Measurements from ENCODE around the gene ZKSCAN3.
"Not testable (repeated sequence)": the region's sequence is repeated elsewhere in the genome, so short reads cannot be mapped to it uniquely, and the experiment has no call there.

DNA sequence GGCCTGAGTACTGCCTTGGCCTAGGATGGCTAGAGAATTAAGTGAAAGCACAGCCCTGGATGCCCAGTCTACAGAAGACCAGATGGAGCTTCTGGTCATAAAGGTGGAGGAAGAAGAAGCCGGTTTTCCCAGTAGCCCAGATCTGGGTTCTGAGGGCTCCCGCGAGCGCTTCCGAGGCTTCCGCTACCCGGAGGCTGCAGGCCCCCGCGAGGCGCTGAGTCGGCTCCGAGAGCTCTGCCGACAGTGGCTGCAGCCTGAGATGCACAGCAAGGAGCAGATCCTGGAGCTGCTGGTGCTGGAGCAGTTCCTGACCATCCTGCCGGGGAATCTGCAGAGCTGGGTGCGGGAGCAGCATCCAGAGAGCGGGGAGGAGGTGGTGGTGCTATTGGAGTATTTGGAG lies 9.8 kb downstream of the ZKSCAN3 start:
- TF ChIP-seq, protein P1, sequence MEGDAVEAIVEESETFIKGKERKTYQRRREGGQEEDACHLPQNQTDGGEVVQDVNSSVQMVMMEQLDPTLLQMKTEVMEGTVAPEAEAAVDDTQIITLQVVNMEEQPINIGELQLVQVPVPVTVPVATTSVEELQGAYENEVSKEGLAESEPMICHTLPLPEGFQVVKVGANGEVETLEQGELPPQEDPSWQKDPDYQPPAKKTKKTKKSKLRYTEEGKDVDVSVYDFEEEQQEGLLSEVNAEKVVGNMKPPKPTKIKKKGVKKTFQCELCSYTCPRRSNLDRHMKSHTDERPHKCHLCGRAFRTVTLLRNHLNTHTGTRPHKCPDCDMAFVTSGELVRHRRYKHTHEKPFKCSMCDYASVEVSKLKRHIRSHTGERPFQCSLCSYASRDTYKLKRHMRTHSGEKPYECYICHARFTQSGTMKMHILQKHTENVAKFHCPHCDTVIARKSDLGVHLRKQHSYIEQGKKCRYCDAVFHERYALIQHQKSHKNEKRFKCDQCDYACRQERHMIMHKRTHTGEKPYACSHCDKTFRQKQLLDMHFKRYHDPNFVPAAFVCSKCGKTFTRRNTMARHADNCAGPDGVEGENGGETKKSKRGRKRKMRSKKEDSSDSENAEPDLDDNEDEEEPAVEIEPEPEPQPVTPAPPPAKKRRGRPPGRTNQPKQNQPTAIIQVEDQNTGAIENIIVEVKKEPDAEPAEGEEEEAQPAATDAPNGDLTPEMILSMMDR (IDR thresholded peaks at IDR 0.05; ENCODE audit: insufficient read depth, low read length): not testable (repeated sequence)
- TF ChIP-seq POLR2AphosphoS5, GABPA (IDR thresholded peaks at IDR 0.05; ENCODE audit: low read depth): not testable (repeated sequence)
- TF ChIP-seq, protein P2, sequence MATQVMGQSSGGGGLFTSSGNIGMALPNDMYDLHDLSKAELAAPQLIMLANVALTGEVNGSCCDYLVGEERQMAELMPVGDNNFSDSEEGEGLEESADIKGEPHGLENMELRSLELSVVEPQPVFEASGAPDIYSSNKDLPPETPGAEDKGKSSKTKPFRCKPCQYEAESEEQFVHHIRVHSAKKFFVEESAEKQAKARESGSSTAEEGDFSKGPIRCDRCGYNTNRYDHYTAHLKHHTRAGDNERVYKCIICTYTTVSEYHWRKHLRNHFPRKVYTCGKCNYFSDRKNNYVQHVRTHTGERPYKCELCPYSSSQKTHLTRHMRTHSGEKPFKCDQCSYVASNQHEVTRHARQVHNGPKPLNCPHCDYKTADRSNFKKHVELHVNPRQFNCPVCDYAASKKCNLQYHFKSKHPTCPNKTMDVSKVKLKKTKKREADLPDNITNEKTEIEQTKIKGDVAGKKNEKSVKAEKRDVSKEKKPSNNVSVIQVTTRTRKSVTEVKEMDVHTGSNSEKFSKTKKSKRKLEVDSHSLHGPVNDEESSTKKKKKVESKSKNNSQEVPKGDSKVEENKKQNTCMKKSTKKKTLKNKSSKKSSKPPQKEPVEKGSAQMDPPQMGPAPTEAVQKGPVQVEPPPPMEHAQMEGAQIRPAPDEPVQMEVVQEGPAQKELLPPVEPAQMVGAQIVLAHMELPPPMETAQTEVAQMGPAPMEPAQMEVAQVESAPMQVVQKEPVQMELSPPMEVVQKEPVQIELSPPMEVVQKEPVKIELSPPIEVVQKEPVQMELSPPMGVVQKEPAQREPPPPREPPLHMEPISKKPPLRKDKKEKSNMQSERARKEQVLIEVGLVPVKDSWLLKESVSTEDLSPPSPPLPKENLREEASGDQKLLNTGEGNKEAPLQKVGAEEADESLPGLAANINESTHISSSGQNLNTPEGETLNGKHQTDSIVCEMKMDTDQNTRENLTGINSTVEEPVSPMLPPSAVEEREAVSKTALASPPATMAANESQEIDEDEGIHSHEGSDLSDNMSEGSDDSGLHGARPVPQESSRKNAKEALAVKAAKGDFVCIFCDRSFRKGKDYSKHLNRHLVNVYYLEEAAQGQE (IDR thresholded peaks at IDR 0.05; ENCODE audit: insufficient replicate concordance, low read depth): not testable (repeated sequence)

Data from HL-60 (cell line).